PC-3 (cell line): ENCODE data around the gene NPFFR2. TPM values are rescaled to one million over a fixed set of nuclear protein-coding genes. Genes with fewer than 3 reads are reported as not detected.

Source experiments
- ATAC-seq: fragments of 200-7000 bp; cut with Tn5 transposase; 2 replicates; pipeline ENCODE4 v1.9.1; 2020; ENCODE audit warnings: mild to moderate bottlenecking, moderate library complexity
- BruUV-seq: library from RNA; stranded (reverse); fragments of 400-500 nt; replicated peaks from 2 replicates; lab custom pipeline; 2021; lab: Mats Ljungman, UMichigan
- CTCF ChIA-PET: fragments of 300-600 bp; sonication (Branson Sonifier 250); formaldehyde crosslinking; loops from one replicate; lab custom pipeline; 2022; ENCODE audit warnings: antibody characterized with exemption; lab: Charles Lee
- POLR2A ChIA-PET: fragments of 300-600 bp; sonication (Branson Sonifier 250); formaldehyde crosslinking; loops from one replicate; lab custom pipeline; 2022; ENCODE audit warnings: antibody characterized with exemption; ENCODE audit not compliant: unreplicated experiment; lab: Charles Lee
- DNase-seq: peaks from one replicate; pipeline ENCODE4 v3.0.0-alpha.2; 2015
- H2AFZ ChIP-seq: fragments of 300-600 bp; sonication (generic); 2 replicates; pipeline ENCODE4 v1.6.0; 2016; ENCODE audit warnings: antibody characterized with exemption, low read length
- H3F3A ChIP-seq: fragments of 300-600 bp; sonication (generic); one replicate; pipeline ENCODE4 v1.6.0; 2017; ENCODE audit warnings: antibody characterized with exemption, low read length, control low read depth, mild to moderate bottlenecking; ENCODE audit not compliant: unreplicated experiment
- H3K27ac ChIP-seq: fragments of 300-600 bp; sonication (generic); 2 replicates; pipeline ENCODE4 v1.5.1; 2016; ENCODE audit warnings: mild to moderate bottlenecking, low read length
- H3K27me3 ChIP-seq: fragments of 300-600 bp; sonication (generic); 2 replicates; pipeline ENCODE4 v1.6.1; 2016; ENCODE audit warnings: low read length, mixed read lengths
- H3K36me3 ChIP-seq: fragments of 300-600 bp; sonication (generic); 2 replicates; pipeline ENCODE4 v1.6.1; 2016; ENCODE audit warnings: low read depth, mixed run types, low read length, mixed read lengths
- H3K4me1 ChIP-seq: fragments of 300-600 bp; sonication (generic); 2 replicates; pipeline ENCODE4 v1.5.1; 2016; ENCODE audit warnings: low read length; ENCODE audit not compliant: insufficient read depth
- H3K4me2 ChIP-seq: fragments of 300-600 bp; sonication (generic); 2 replicates; pipeline ENCODE4 v1.6.0; 2016; ENCODE audit warnings: low read length
- H3K4me3 ChIP-seq: fragments of 300-600 bp; sonication (generic); 2 replicates; pipeline ENCODE4 v1.5.1; 2016; ENCODE audit warnings: mild to moderate bottlenecking, low read length, mixed read lengths
- H3K79me2 ChIP-seq: fragments of 300-600 bp; sonication (generic); 2 replicates; pipeline ENCODE4 v1.6.1; 2017; ENCODE audit warnings: low read length, mixed read lengths
- H3K9ac ChIP-seq: fragments of 300-600 bp; sonication (generic); 2 replicates; pipeline ENCODE4 v1.6.0; 2016; ENCODE audit warnings: mild to moderate bottlenecking, low read length
- H3K9me2 ChIP-seq: fragments of 300-600 bp; sonication (generic); replicated peaks from 2 replicates; pipeline ENCODE4 v1.6.1; 2016; ENCODE audit warnings: mixed run types, low read length, mixed read lengths
- H3K9me3 ChIP-seq: fragments of 300-600 bp; sonication (generic); 2 replicates; pipeline ENCODE4 v1.6.1; 2016; ENCODE audit warnings: low read length, mixed read lengths
- H4K20me1 ChIP-seq: fragments of 300-600 bp; sonication (generic); 2 replicates; pipeline ENCODE4 v1.6.1; 2016; ENCODE audit warnings: low read length, mixed read lengths
- EZH2 ChIP-seq: fragments of 300-600 bp; sonication (generic); IDR thresholded peaks from one replicate; pipeline ENCODE4 v1.6.1; 2017; ENCODE audit warnings: antibody characterized with exemption, mild to moderate bottlenecking, low read length; ENCODE audit not compliant: unreplicated experiment
- EZH2phosphoT487 ChIP-seq: fragments of 300-600 bp; sonication (generic); IDR thresholded peaks from 2 replicates; pipeline ENCODE4 v1.6.1; 2018; ENCODE audit warnings: mild to moderate bottlenecking, antibody characterized with exemption, low read length, borderline replicate concordance
- intact Hi-C: fragments of 100-400 bp; cut with micrococcal nuclease; formaldehyde crosslinking; loops from 2 replicates; pipeline ENCODE4 v1.9.0; 2023
- total RNA-seq: library from RNA; depleted of rRNA; stranded (reverse); fragments of >200 nt; gene quantifications from 2 replicates; pipeline ENCODE4 v1.2.3, GENCODE V29; 2014
- TF ChIP-seq, protein P1 (sequence below): fragments of 300-600 bp; sonication (generic); conservative IDR thresholded peaks from 2 replicates; pipeline ENCODE4 v1.5.1; 2017; ENCODE audit warnings: antibody characterized with exemption, low read depth, mild to moderate bottlenecking, low read length

Gene NPFFR2
- total RNA-seq, 1 experiment from 2014 or later: not detected

DNA sequence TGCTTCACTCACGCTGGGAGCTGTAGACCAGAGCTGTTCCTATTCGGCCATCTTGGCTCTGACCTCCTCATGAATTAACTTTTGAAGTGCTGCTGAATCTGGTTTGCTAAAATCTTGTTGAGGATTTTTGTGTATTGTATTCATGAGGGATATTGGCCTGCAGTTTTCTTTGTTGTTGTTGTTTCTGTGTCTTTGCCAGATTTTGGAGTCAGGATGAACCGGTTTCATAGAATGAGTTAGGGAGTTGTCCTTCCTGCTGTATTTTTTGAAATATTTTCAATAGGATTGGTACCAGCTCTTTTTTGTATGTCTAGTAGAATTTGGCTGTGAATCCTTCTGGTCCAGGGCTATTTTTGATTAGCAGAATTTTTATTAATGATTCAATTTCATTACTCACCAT is 138.1 kb downstream of the NPFFR2 start:
- H3K27me3 ChIP-seq: no peaks in the 10 kb centered on the region
- ATAC-seq: peak; percentile 22; the same call in 1 of the 2 replicates
- no peaks in the 10 kb centered on the region for H3K9me2 ChIP-seq
- POLR2A ChIA-PET: no interaction called here
- CTCF ChIA-PET: no interaction called here
- no peak overlapping the region for H3K9ac ChIP-seq
- no peak overlapping the region for H3K27ac ChIP-seq
- peak overlapping the region; percentile 38 for H3K4me2 ChIP-seq
- H3F3A ChIP-seq: no peaks in the 10 kb centered on the region
- no peaks in the 10 kb centered on the region for H3K36me3 ChIP-seq
- no TSS peak for BruUV-seq
- no peaks in the 10 kb centered on the region for H3K9me3 ChIP-seq
- peak overlapping the region; percentile 38 for H2AFZ ChIP-seq
- no peaks in the 10 kb centered on the region for H3K79me2 ChIP-seq
- no peaks in the 10 kb centered on the region for H4K20me1 ChIP-seq
- H3K4me1 ChIP-seq: peaks cover 8% of the 10 kb centered on the region
- no peak overlapping the region; the same call in 1 of the 2 replicates for H3K4me3 ChIP-seq
- DNase-seq: peak; percentile 59
- intact Hi-C loops: no loop called here
- TF ChIP-seq, protein P1, sequence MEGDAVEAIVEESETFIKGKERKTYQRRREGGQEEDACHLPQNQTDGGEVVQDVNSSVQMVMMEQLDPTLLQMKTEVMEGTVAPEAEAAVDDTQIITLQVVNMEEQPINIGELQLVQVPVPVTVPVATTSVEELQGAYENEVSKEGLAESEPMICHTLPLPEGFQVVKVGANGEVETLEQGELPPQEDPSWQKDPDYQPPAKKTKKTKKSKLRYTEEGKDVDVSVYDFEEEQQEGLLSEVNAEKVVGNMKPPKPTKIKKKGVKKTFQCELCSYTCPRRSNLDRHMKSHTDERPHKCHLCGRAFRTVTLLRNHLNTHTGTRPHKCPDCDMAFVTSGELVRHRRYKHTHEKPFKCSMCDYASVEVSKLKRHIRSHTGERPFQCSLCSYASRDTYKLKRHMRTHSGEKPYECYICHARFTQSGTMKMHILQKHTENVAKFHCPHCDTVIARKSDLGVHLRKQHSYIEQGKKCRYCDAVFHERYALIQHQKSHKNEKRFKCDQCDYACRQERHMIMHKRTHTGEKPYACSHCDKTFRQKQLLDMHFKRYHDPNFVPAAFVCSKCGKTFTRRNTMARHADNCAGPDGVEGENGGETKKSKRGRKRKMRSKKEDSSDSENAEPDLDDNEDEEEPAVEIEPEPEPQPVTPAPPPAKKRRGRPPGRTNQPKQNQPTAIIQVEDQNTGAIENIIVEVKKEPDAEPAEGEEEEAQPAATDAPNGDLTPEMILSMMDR: no peak
- TF ChIP-seq EZH2phosphoT487 (no peak), EZH2 (no peak)

DNA sequence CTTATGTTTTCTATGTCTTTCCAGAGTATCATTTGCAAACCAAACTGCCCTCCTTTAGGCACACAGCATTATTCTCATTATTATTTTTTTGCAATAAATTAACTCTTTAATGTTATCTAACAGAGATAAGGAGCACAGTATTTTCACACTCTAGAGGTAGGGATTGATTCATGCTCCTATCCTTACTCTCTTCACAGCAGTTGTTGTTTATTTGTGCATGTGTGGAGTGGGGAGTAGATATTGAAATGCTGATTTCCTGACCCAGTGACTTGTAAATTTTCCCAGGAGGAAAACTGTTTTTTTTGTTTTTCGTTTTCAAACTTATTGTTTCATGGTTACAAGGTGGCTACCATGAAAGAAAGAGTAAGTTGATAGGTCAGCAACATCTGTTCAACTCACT is 140.0 kb downstream of the NPFFR2 start:
- Histone ChIP-seq H3K4me2 (no peak overlapping the region), H3K9me3 (no peaks in the 10 kb centered on the region), H4K20me1 (no peaks in the 10 kb centered on the region), H3K9ac (no peak overlapping the region), H3K27ac (no peak overlapping the region), H3K36me3 (no peaks in the 10 kb centered on the region), H3F3A (no peaks in the 10 kb centered on the region), H3K27me3 (no peaks in the 10 kb centered on the region), H3K9me2 (no peaks in the 10 kb centered on the region), H3K79me2 (no peaks in the 10 kb centered on the region), H3K4me3 (no peak overlapping the region), H3K4me1 (peaks cover 8% of the 10 kb centered on the region), H2AFZ (no peak overlapping the region)
- TF ChIP-seq, protein P1: no peak
- no peak for TF ChIP-seq EZH2phosphoT487
- ChIA-PET POLR2A (no interaction called here), CTCF (no interaction called here)
- ATAC-seq (no peak), DNase-seq (no peak)
- BruUV-seq: no TSS peak
- intact Hi-C loops: no loop called here

DNA sequence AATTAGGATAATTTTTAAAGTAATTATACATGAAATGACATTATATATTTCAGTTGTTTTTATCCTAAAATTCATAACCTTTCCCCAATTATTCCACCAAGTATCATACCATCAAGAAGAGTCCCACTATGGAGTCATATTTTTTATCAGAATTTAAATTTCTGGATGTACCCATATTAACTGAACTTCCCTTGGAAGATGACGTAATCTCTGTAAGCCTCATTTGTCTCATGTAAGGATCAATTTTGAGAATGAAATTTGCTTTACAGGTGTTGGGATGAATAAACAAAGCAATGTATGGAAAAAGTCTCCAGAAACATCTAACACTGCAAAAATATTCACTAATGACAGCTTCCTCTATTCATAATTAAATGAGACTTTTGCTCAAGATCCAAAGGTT is 147.5 kb downstream of the NPFFR2 start:
- Histone ChIP-seq H3F3A (no peaks in the 10 kb centered on the region), H3K79me2 (no peaks in the 10 kb centered on the region), H3K27ac (no peak overlapping the region), H3K27me3 (peaks cover 14% of the 10 kb centered on the region), H4K20me1 (no peaks in the 10 kb centered on the region), H3K4me1 (no peaks in the 10 kb centered on the region), H3K4me3 (no peak overlapping the region), H3K9me3 (no peaks in the 10 kb centered on the region), H2AFZ (no peak overlapping the region), H3K9me2 (no peaks in the 10 kb centered on the region), H3K9ac (no peak overlapping the region), H3K4me2 (no peak overlapping the region), H3K36me3 (no peaks in the 10 kb centered on the region)
- no TSS peak for BruUV-seq
- intact Hi-C loops: no loop called here
- TF ChIP-seq, protein P1: no peak
- TF ChIP-seq EZH2 (no peak), EZH2phosphoT487 (no peak)
- DNase-seq (no peak), ATAC-seq (no peak)
- CTCF ChIA-PET: no interaction called here
- POLR2A ChIA-PET: no interaction called here
